Panc1 (cell line): ENCODE data around the gene WWOX. TPM values are rescaled to one million over a fixed set of nuclear protein-coding genes. Genes with fewer than 3 reads are reported as not detected.
A peak's percentile ranks its signal among the peaks of the same experiment; 100 is the strongest.

ENCODE experiments used
- ATAC-seq: fragments of 200-7000 bp; cut with Tn5 transposase; 2 replicates; pipeline ENCODE4 v1.9.1; 2020; ENCODE audit warnings: mild to moderate bottlenecking, moderate library complexity
- BruUV-seq: library from RNA; stranded (reverse); fragments of 400-500 nt; replicated peaks from 2 replicates; lab custom pipeline; 2021; lab: Mats Ljungman, UMichigan
- CTCF ChIA-PET: fragments of 300-600 bp; sonication (Branson Sonifier 250); formaldehyde crosslinking; loops from one replicate; lab custom pipeline; 2022; ENCODE audit warnings: antibody characterized with exemption; lab: Charles Lee
- POLR2A ChIA-PET: fragments of 300-600 bp; sonication (Branson Sonifier 250); formaldehyde crosslinking; loops from one replicate; lab custom pipeline; 2022; ENCODE audit warnings: antibody characterized with exemption; lab: Charles Lee
- DNase-seq: peaks from one replicate; pipeline ENCODE4 v3.0.0-alpha.2; 2010; ENCODE audit warnings: low read depth, low spot score
- H3K27ac ChIP-seq: 2 replicates; pipeline ENCODE4 v1.5.1; 2011; ENCODE audit warnings: mild to moderate bottlenecking, low read length, inconsistent platforms
- H3K27me3 ChIP-seq: fragments of 200-500 bp; sonication (Bioruptor generic); 2 replicates; pipeline ENCODE4 v1.6.0; 2014; ENCODE audit warnings: low read length, inconsistent platforms; ENCODE audit not compliant: control insufficient read depth, insufficient read depth
- H3K36me3 ChIP-seq: fragments of 200-500 bp; sonication (Bioruptor generic); 2 replicates; pipeline ENCODE4 v1.5.1; 2014; ENCODE audit warnings: inconsistent platforms, mild to moderate bottlenecking, low read length, moderate library complexity; ENCODE audit not compliant: control insufficient read depth, insufficient read depth
- H3K4me1 ChIP-seq: 2 replicates; pipeline ENCODE4 v1.5.1; 2011; ENCODE audit warnings: inconsistent platforms, mild to moderate bottlenecking, low read length, moderate library complexity; ENCODE audit not compliant: control insufficient read depth, insufficient read depth
- H3K4me3 ChIP-seq, 2 experiments: 2 replicates each; pipeline ENCODE4 v1.5.1; 2011 to 2012; ENCODE audit warnings: low read depth in 2 of 2, low read length in 2 of 2, mild to moderate bottlenecking in 2 of 2, inconsistent platforms in 1 of 2, moderate library complexity in 1 of 2
- H3K9me3 ChIP-seq: fragments of 200-500 bp; sonication (Bioruptor generic); 2 replicates; pipeline ENCODE4 v1.5.1; 2014; ENCODE audit warnings: low read depth, mild to moderate bottlenecking, inconsistent platforms, low read length, moderate library complexity; ENCODE audit not compliant: control insufficient read depth, insufficient read depth
- CTCF ChIP-seq: fragments of 450-650 bp; IDR thresholded peaks from 2 replicates; pipeline ENCODE4 v1.5.1; 2017; ENCODE audit warnings: mild to moderate bottlenecking
- POLR2AphosphoS5 ChIP-seq: IDR thresholded peaks from 2 replicates; pipeline ENCODE4 v1.6.1; 2012; ENCODE audit warnings: mild to moderate bottlenecking, low read depth, low read length, moderate library complexity
- REST ChIP-seq, 2 experiments: IDR thresholded peaks; 2 replicates each; pipeline ENCODE4 v1.6.1; 2011 to 2012; ENCODE audit warnings: low read depth in 2 of 2, control low read depth in 1 of 2, low read length in 1 of 2, mild to moderate bottlenecking in 1 of 2, moderate library complexity in 1 of 2; ENCODE audit not compliant: insufficient read depth in 1 of 2
- SIN3A ChIP-seq: IDR thresholded peaks from 2 replicates; pipeline ENCODE4 v1.6.1; 2012; ENCODE audit warnings: low read depth, mild to moderate bottlenecking, low read length, moderate library complexity, borderline replicate concordance; ENCODE audit not compliant: insufficient read depth
- TCF7L2 ChIP-seq: IDR thresholded peaks from 2 replicates; pipeline ENCODE4 v1.6.1; 2011; ENCODE audit warnings: mild to moderate bottlenecking, low read depth, low read length, inconsistent platforms
- in situ Hi-C: cut with HindIII; loops from 2 replicates; pipeline ENCODE4 v1.10.0; 2016; ENCODE audit warnings: low sequenced_read_pairs, low pct_unique_long_range_greater_than_20kb
- intact Hi-C: fragments of 100-400 bp; cut with micrococcal nuclease; formaldehyde crosslinking; loops from one replicate; pipeline ENCODE4 v1.10.0; 2022; ENCODE audit not compliant: unreplicated experiment
- total RNA-seq: library from RNA; stranded (reverse); gene quantifications from one replicate; pipeline ENCODE4 v1.2.1, GENCODE V29; 2021; ENCODE audit not compliant: unreplicated experiment

Gene WWOX
- total RNA-seq, 1 experiment from 2014 or later: 12.5 TPM

- Histone ChIP-seq H3K4me3 (no peak overlapping the region), H3K9me3 (no peaks in the 10 kb centered on the region), H3K36me3 (no peaks in the 10 kb centered on the region), H3K27me3 (no peaks in the 10 kb centered on the region), H3K27ac (no peak overlapping the region), H3K4me1 (no peaks in the 10 kb centered on the region)
- in situ Hi-C loops (no loop called here), intact Hi-C loops (no loop called here)
- no peak for TF ChIP-seq REST (IDR thresholded peaks at IDR 0.05; ENCODE audit: insufficient read depth in 1 of 2, low read depth in 2 of 2, low read length in 1 of 2)
- TF ChIP-seq TCF7L2: no peak
- no peak for TF ChIP-seq POLR2AphosphoS5
- no peak for TF ChIP-seq SIN3A
- POLR2A ChIA-PET: no interaction called here
- ATAC-seq (no peak), DNase-seq (peak; percentile 7)
- BruUV-seq: no TSS peak
- CTCF ChIA-PET: no interaction called here
These were observed 338.0 kb downstream of the WWOX start for GRCh38 chr16:78437352-78437968.

- H3K4me1 ChIP-seq: no peaks in the 10 kb centered on the region
- intact Hi-C loops (no loop called here), in situ Hi-C loops (no loop called here)
- ChIA-PET CTCF (no interaction called here), POLR2A (no interaction called here)
- H3K36me3 ChIP-seq: no peaks in the 10 kb centered on the region
- TF ChIP-seq REST (IDR thresholded peaks at IDR 0.05; ENCODE audit: insufficient read depth in 1 of 2, low read depth in 2 of 2, low read length in 1 of 2) (no peak), SIN3A (no peak), TCF7L2 (no peak), POLR2AphosphoS5 (no peak), CTCF (no peak)
- no peak overlapping the region for H3K4me3 ChIP-seq
- no peaks in the 10 kb centered on the region for H3K9me3 ChIP-seq
- BruUV-seq: no TSS peak
- no peak for DNase-seq
- ATAC-seq: no peak
- no peaks in the 10 kb centered on the region for H3K27me3 ChIP-seq
- H3K27ac ChIP-seq: no peak overlapping the region
These were observed 338.8 kb downstream of the WWOX start for GRCh38 chr16:78438219-78438618.
